H1 (cell line): Measurements from ENCODE around the gene MVP. TPM values are rescaled to one million over a fixed set of nuclear protein-coding genes. Genes with fewer than 3 reads are reported as not detected.

Experiments
- CTCF ChIA-PET: fragments of 300-600 bp; sonication (Branson Sonifier 250); formaldehyde crosslinking; loops from one replicate; lab custom pipeline; 2021; ENCODE audit not compliant: partially characterized antibody; lab: Charles Lee
- POLR2A ChIA-PET: fragments of 300-600 bp; sonication (Branson Sonifier 250); formaldehyde crosslinking; loops from one replicate; lab custom pipeline; 2021; ENCODE audit warnings: inconsistent platforms; ENCODE audit not compliant: partially characterized antibody; lab: Charles Lee
- DNase-seq, 2 experiments: peaks; one replicate each; pipeline versions ENCODE4 v3.0.0 to v3.0.0-alpha.2; 2010 to 2022; ENCODE audit warnings: low spot score in 2 of 2, low read depth in 1 of 2, mixed read lengths in 1 of 2
- FAIRE-seq: peaks from 2 replicates; lab custom pipeline; 2011; peaks lifted over from hg19 to GRCh38; lab: Jason Lieb, UNC
- H2AFZ ChIP-seq: 2 replicates; pipeline ENCODE4 v1.8.1; 2012; ENCODE audit warnings: low read length, inconsistent platforms
- H2AK5ac ChIP-seq: 2 replicates; pipeline ENCODE4 v1.6.1; 2013; ENCODE audit warnings: low read depth, low read length
- H2BK120ac ChIP-seq: replicated peaks from 2 replicates; pipeline ENCODE3; 2013; ENCODE audit warnings: low read depth, low read length, inconsistent platforms
- H2BK12ac ChIP-seq: 2 replicates; pipeline ENCODE4 v1.6.1; 2013; ENCODE audit warnings: low read depth, low read length
- H2BK15ac ChIP-seq: 2 replicates; pipeline ENCODE4 v1.6.1; 2013; ENCODE audit warnings: low read length
- H2BK20ac ChIP-seq: 2 replicates; pipeline ENCODE4 v1.6.1; 2013; ENCODE audit warnings: low read length
- H2BK5ac ChIP-seq: 2 replicates; pipeline ENCODE4 v1.6.1; 2013; ENCODE audit warnings: low read depth, low read length
- H3K14ac ChIP-seq: 2 replicates; pipeline ENCODE4 v1.6.1; 2013; ENCODE audit warnings: inconsistent platforms; ENCODE audit not compliant: insufficient read length
- H3K18ac ChIP-seq: 2 replicates; pipeline ENCODE4 v1.6.1; 2013; ENCODE audit warnings: low read length; ENCODE audit errors: extremely low read depth
- H3K23ac ChIP-seq: 2 replicates; pipeline ENCODE4 v1.6.1; 2013; ENCODE audit warnings: inconsistent platforms; ENCODE audit not compliant: insufficient read length
- H3K23me2 ChIP-seq: 2 replicates; pipeline ENCODE4 v1.6.1; 2013; ENCODE audit warnings: low read depth, low read length
- H3K27ac ChIP-seq: 2 replicates; pipeline ENCODE4 v1.6.1; 2011; ENCODE audit warnings: low read depth, low read length, inconsistent platforms
- H3K27me3 ChIP-seq, 4 experiments: replicated peaks in 1 of 4; 1 replicate in 1 of 4; 2 replicates in 3 of 4; pipeline versions ENCODE4 v1.6.1 to v1.8.1; 2011 to 2013; ENCODE audit warnings: low read length in 3 of 4, mild to moderate bottlenecking in 3 of 4, inconsistent platforms in 2 of 4, mixed read lengths in 2 of 4, moderate library complexity in 1 of 4; ENCODE audit not compliant: control insufficient read depth in 3 of 4, insufficient read depth in 3 of 4; ENCODE audit errors: extremely low read depth in 1 of 4
- H3K36me3 ChIP-seq, 4 experiments: 2 replicates each; pipeline versions ENCODE4 v1.6.1 to v1.8.1; 2011 to 2013; ENCODE audit warnings: mild to moderate bottlenecking in 4 of 4, low read length in 3 of 4, moderate library complexity in 2 of 4, control low read depth in 1 of 4, inconsistent platforms in 1 of 4; ENCODE audit not compliant: insufficient read depth in 4 of 4, control insufficient read depth in 2 of 4
- H3K4ac ChIP-seq: replicated peaks from 2 replicates; pipeline ENCODE3; 2013; ENCODE audit warnings: low read length, low read depth, mixed read lengths, inconsistent platforms; ENCODE audit not compliant: insufficient read length
- H3K4me1 ChIP-seq, 4 experiments: replicated peaks in 1 of 4; 1 replicate in 1 of 4; 2 replicates in 3 of 4; pipeline versions ENCODE4 v1.6.1 to v1.8.1; 2011 to 2013; ENCODE audit warnings: low read length in 3 of 4, inconsistent platforms in 2 of 4, mixed read lengths in 1 of 4; ENCODE audit not compliant: insufficient read depth in 4 of 4, control insufficient read depth in 3 of 4
- H3K4me2 ChIP-seq, 2 experiments: 2 replicates each; pipeline versions ENCODE4 v1.6.1 to v1.8.1; 2011 to 2013; ENCODE audit warnings: low read depth in 2 of 2, low read length in 2 of 2, control low read depth in 1 of 2, inconsistent platforms in 1 of 2, mild to moderate bottlenecking in 1 of 2; ENCODE audit not compliant: insufficient read depth in 1 of 2
- H3K4me3 ChIP-seq, 4 experiments: fragments of 200-600, 300-600 bp in 1 of 4; sonication (generic), shearing (Covaris generic), sonication (Bioruptor Twin) in 1 of 4; 2 replicates each; pipeline versions ENCODE4 v1.5.1 to v1.8.1; 2011 to 2016; ENCODE audit warnings: low read length in 4 of 4, low read depth in 3 of 4, control low read depth in 2 of 4, inconsistent platforms in 2 of 4, mild to moderate bottlenecking in 2 of 4, mixed read lengths in 1 of 4, moderate library complexity in 1 of 4; ENCODE audit not compliant: insufficient read depth in 2 of 4; ENCODE audit errors: extremely low read depth in 1 of 4
- H3K56ac ChIP-seq: replicated peaks from 2 replicates; pipeline ENCODE3; 2013; ENCODE audit warnings: low read depth, mild to moderate bottlenecking, mixed read lengths, low read length, inconsistent platforms; ENCODE audit not compliant: insufficient read length
- H3K79me1 ChIP-seq: 2 replicates; pipeline ENCODE4 v1.6.1; 2013; ENCODE audit warnings: low read depth, low read length, control low read depth
- H3K79me2 ChIP-seq, 2 experiments: 2 replicates each; pipeline versions ENCODE4 v1.6.1 to v1.8.1; 2012 to 2013; ENCODE audit warnings: low read length in 2 of 2, mild to moderate bottlenecking in 2 of 2, inconsistent platforms in 1 of 2; ENCODE audit not compliant: insufficient read depth in 2 of 2, control insufficient read depth in 1 of 2
- H3K9ac ChIP-seq, 4 experiments: replicated peaks in 1 of 4; 1 replicate in 1 of 4; 2 replicates in 3 of 4; pipeline versions ENCODE4 v1.6.1 to v1.8.1; 2011 to 2013; ENCODE audit warnings: low read depth in 3 of 4, low read length in 3 of 4, control low read depth in 2 of 4, mild to moderate bottlenecking in 2 of 4, moderate library complexity in 2 of 4, inconsistent platforms in 1 of 4; ENCODE audit errors: extremely low read depth in 1 of 4
- H3K9me3 ChIP-seq, 2 experiments: 2 replicates each; pipeline versions ENCODE4 v1.6.1 to v1.8.1; 2012 to 2013; ENCODE audit warnings: mild to moderate bottlenecking in 2 of 2, moderate library complexity in 2 of 2, control low read depth in 1 of 2, inconsistent platforms in 1 of 2, low read depth in 1 of 2, low read length in 1 of 2, mixed read lengths in 1 of 2; ENCODE audit not compliant: insufficient read depth in 2 of 2
- H4K20me1 ChIP-seq, 2 experiments: replicated peaks in 1 of 2; 2 replicates each; pipeline versions ENCODE3 to v1.8.1; 2011 to 2013; ENCODE audit warnings: inconsistent platforms in 2 of 2, low read length in 2 of 2, mild to moderate bottlenecking in 1 of 2; ENCODE audit not compliant: insufficient read depth in 2 of 2, control insufficient read depth in 1 of 2
- H4K5ac ChIP-seq: 2 replicates; pipeline ENCODE4 v1.6.1; 2013; ENCODE audit warnings: low read length, low read depth, mixed read lengths, inconsistent platforms; ENCODE audit not compliant: insufficient read length
- H4K8ac ChIP-seq: 2 replicates; pipeline ENCODE4 v1.8.0; 2013; ENCODE audit warnings: mild to moderate bottlenecking, moderate library complexity, low read length, inconsistent platforms; ENCODE audit not compliant: insufficient read depth; ENCODE audit errors: extremely low read depth
- H4K91ac ChIP-seq: replicated peaks from 2 replicates; pipeline ENCODE3; 2013; ENCODE audit warnings: low read length, mixed read lengths, inconsistent platforms; ENCODE audit not compliant: insufficient read length
- KDM4A ChIP-seq: IDR thresholded peaks from one replicate; pipeline ENCODE4 v1.7.1; 2012; ENCODE audit warnings: low read depth, mild to moderate bottlenecking, moderate library complexity, low read length, inconsistent platforms; ENCODE audit not compliant: severe bottlenecking
- TCF12 ChIP-seq: IDR thresholded peaks from 2 replicates; pipeline ENCODE4 v1.6.1; 2011; ENCODE audit warnings: low read depth, mild to moderate bottlenecking, low read length
- WGBS, 2 experiments: shearing (Covaris generic) in 1 of 2; methylation state at CpG; one replicate each; pipeline versions ENCODE4 v1.1.6 to v1.1.7; 2013 to 2015; ENCODE audit warnings: low lambda C conversion rate in 2 of 2, mixed read lengths in 2 of 2, inconsistent platforms in 1 of 2, low coverage in 1 of 2, missing lambda C conversion rate in 1 of 2; ENCODE audit not compliant: insufficient replicate concordance in 2 of 2, insufficient coverage in 1 of 2, insufficient read length in 1 of 2; ENCODE audit errors: extremely low coverage in 1 of 2, missing lambda C conversion rate in 1 of 2; 5-methylcytosine and 5-hydroxymethylcytosine counted together
- polyA plus RNA-seq, 7 experiments: library from polyadenylated mRNA; depleted of rRNA in 3 of 7; stranded (reverse) in 5 of 7; unstranded in 2 of 7; fragments of >200 nt in 5 of 7; fragments of 200-250 nt in 2 of 7; gene quantifications; 1 replicate in 5 of 7; 2 replicates in 1 of 7; 4 replicates in 1 of 7; pipeline versions ENCODE4 v1.2.1 to v1.2.3, GENCODE V29; 2011 to 2013; ENCODE audit warnings: missing spikeins in 2 of 7, mixed read lengths in 2 of 7
- small RNA-seq: library from polyadenylated mRNA; stranded (forward); fragments of <200 nt; extraction: miRNeasy Mini kit (QIAGEN cat#:217004); gene quantifications from one replicate; pipeline ENCODE3, GENCODE V24; 2013; ENCODE audit not compliant: insufficient read depth
- total RNA-seq: library from RNA; stranded (reverse); fragmentation: NEBNext Ultra II Directional; extraction: Animal tissue kit (Norgen Biotek cat#: 25700); gene quantifications from 2 replicates; pipeline ENCODE4 v1.2.1, GENCODE V29; 2021

Gene MVP
- total and polyA plus RNA-seq, 2 of the 8 experiments (the other 6 are each of a cell fraction or from before 2014, with no cell fraction given), result 1.9 TPM

DNA sequence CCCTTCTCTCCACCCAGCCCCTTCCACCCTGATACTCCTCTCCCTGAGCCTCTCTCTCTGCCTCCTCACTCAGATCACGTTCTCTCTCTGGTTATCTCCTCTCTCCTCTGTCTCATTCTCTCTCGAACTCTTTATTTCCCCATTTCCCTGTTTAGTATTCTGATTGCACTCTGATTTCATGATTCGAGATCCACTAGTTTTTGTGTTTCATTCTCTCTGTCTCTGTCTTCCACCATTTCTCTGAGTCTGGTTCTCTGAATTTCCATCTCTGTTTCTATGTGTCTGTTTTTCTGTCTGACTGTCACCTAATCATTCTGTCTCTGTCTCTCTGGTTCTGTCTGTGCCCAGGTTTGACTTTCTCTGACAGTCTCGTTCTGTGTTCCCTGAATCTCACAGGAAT lies 77.1 kb downstream of the MVP start:
- peaks cover 0 to 3% of the 10 kb centered on the region in 2 experiments for H4K20me1 ChIP-seq
- no peak overlapping the region for H3K4ac ChIP-seq
- FAIRE-seq (no peak), DNase-seq (no peak)
- no peak overlapping the region for H2BK120ac ChIP-seq
- peaks cover 24% of the 10 kb centered on the region for H3K23me2 ChIP-seq
- H4K91ac ChIP-seq, result no peak overlapping the region
- no peak overlapping the region for H2BK5ac ChIP-seq
- H3K56ac ChIP-seq, result no peak overlapping the region
- H3K23ac ChIP-seq, result no peak overlapping the region
- H3K27ac ChIP-seq, result no peak overlapping the region
- no peak overlapping the region for H2BK12ac ChIP-seq
- no peak overlapping the region for H4K8ac ChIP-seq
- H2BK20ac ChIP-seq, result no peak overlapping the region
- H3K4me3 ChIP-seq, result no peak overlapping the region
- no peak overlapping the region for H3K18ac ChIP-seq
- no peak overlapping the region for H3K9ac ChIP-seq
- no peak overlapping the region for H2AFZ ChIP-seq
- peaks cover 0 to 14% (median 3%) of the 10 kb centered on the region in 4 experiments; a peak in 6 of 7 replicates for H3K4me1 ChIP-seq
- CTCF ChIA-PET, result interaction anchor here (2.9 kb wide), 1 partner anchor 134 kb away, joined by 12 read pairs; the partner anchor contains the start of gene TLCD3B
- H3K27me3 ChIP-seq, result no peaks in the 10 kb centered on the region
- POLR2A ChIA-PET, result interaction anchor here (1.4 to 5.7 kb wide), 2 partner anchors 14 to 29 kb away, joined by 5 to 52 read pairs; partner anchors contain the start of gene KCTD13
- no peak for TF ChIP-seq TCF12
- TF ChIP-seq KDM4A, result no peak
- no peaks in the 10 kb centered on the region; a peak in 1 of 8 replicates for H3K36me3 ChIP-seq
- WGBS, 2 experiments, result 58% methylated on average over 4 of the region's 4 CpGs; no CpG with 5 or more reads in 1 of the 2 experiments
- H3K79me2 ChIP-seq, result no peaks in the 10 kb centered on the region
- H3K79me1 ChIP-seq, result peaks cover 3% of the 10 kb centered on the region; the same call in 1 of the 2 replicates
- no peak overlapping the region for H4K5ac ChIP-seq
- H2BK15ac ChIP-seq, result no peak overlapping the region
- H3K14ac ChIP-seq, result no peak overlapping the region
- H3K4me2 ChIP-seq, result no peak overlapping the region; a peak in 1 of 4 replicates
- no peaks in the 10 kb centered on the region for H3K9me3 ChIP-seq
- no peak overlapping the region for H2AK5ac ChIP-seq

Small RNA genes lying within 50 kb of the gene (small RNA-seq; reads per million reads assigned to genes)
- gene AC009133.6 (not detected), gene AC120114.4 (not detected)

Other genes with a start within 250 kb of the MVP start
- 1.6 and 1.8 TPM in 2 replicates for gene SPN, start 157.2 kb upstream of the MVP start, total RNA-seq
- 1.3 and 1.5 TPM in 2 replicates for gene SPN, start 157.2 kb upstream of the MVP start, polyA plus RNA-seq (2011; rRNA removed)
- gene QPRT, start 141.3 kb upstream of the MVP start, total RNA-seq, result 102 and 106 TPM in 2 replicates
- 89.0 and 119 TPM in 2 replicates for gene QPRT, start 141.3 kb upstream of the MVP start, polyA plus RNA-seq (2011; rRNA removed)
- not detected in 2 replicates for gene C16orf54, start 74.5 kb upstream of the MVP start, total RNA-seq
- gene C16orf54, start 74.5 kb upstream of the MVP start, polyA plus RNA-seq (2011; rRNA removed), result not detected in 2 replicates
- gene ZG16, start 42.2 kb upstream of the MVP start, total RNA-seq, result not detected in 2 replicates
- not detected in 2 replicates for gene ZG16, start 42.2 kb upstream of the MVP start, polyA plus RNA-seq (2011; rRNA removed)
- 142 and 145 TPM in 2 replicates for gene KIF22, start 29.7 kb upstream of the MVP start, total RNA-seq
- gene KIF22, start 29.7 kb upstream of the MVP start, polyA plus RNA-seq (2011; rRNA removed), result 139 and 161 TPM in 2 replicates
- gene MAZ, start 13.9 kb upstream of the MVP start, total RNA-seq, result 376 and 380 TPM in 2 replicates
- 219 and 357 TPM in 2 replicates for gene MAZ, start 13.9 kb upstream of the MVP start, polyA plus RNA-seq (2011; rRNA removed)
- gene PRRT2, start 8.3 kb upstream of the MVP start, total RNA-seq, result 12.8 and 16.6 TPM in 2 replicates
- gene PRRT2, start 8.3 kb upstream of the MVP start, polyA plus RNA-seq (2011; rRNA removed), result 32.6 and 49.7 TPM in 2 replicates
- gene PAGR1, start 4.3 kb upstream of the MVP start, total RNA-seq, result 56.4 and 56.6 TPM in 2 replicates
- gene PAGR1, start 4.3 kb upstream of the MVP start, polyA plus RNA-seq (2011; rRNA removed), result 35.4 and 53.5 TPM in 2 replicates
- gene CDIPT, start 42.8 kb downstream of the MVP start, total RNA-seq, result 69.2 and 70.9 TPM in 2 replicates
- 140 and 190 TPM in 2 replicates for gene CDIPT, start 42.8 kb downstream of the MVP start, polyA plus RNA-seq (2011; rRNA removed)
- 43.5 and 46.6 TPM in 2 replicates for gene SEZ6L2, start 79.1 kb downstream of the MVP start, total RNA-seq
- gene SEZ6L2, start 79.1 kb downstream of the MVP start, polyA plus RNA-seq (2011; rRNA removed), result 47.7 and 65.7 TPM in 2 replicates
- 17.8 and 18.6 TPM in 2 replicates for gene ASPHD1, start 80.0 kb downstream of the MVP start, total RNA-seq
- 14.1 and 14.5 TPM in 2 replicates for gene ASPHD1, start 80.0 kb downstream of the MVP start, polyA plus RNA-seq (2011; rRNA removed)
- 10.8 and 12.3 TPM in 2 replicates for gene KCTD13, start 105.8 kb downstream of the MVP start, total RNA-seq
- gene KCTD13, start 105.8 kb downstream of the MVP start, polyA plus RNA-seq (2011; rRNA removed), result 9.2 and 14.0 TPM in 2 replicates
- 60.2 and 64.9 TPM in 2 replicates for gene TMEM219, start 141.6 kb downstream of the MVP start, total RNA-seq
- gene TMEM219, start 141.6 kb downstream of the MVP start, polyA plus RNA-seq (2011; rRNA removed), result 116 and 150 TPM in 2 replicates
- 32.6 and 34.2 TPM in 2 replicates for gene TAOK2, start 153.4 kb downstream of the MVP start, total RNA-seq
- 13.5 and 18.0 TPM in 2 replicates for gene TAOK2, start 153.4 kb downstream of the MVP start, polyA plus RNA-seq (2011; rRNA removed)
- 17.7 and 18.5 TPM in 2 replicates for gene HIRIP3, start 175.2 kb downstream of the MVP start, total RNA-seq
- gene HIRIP3, start 175.2 kb downstream of the MVP start, polyA plus RNA-seq (2011; rRNA removed), result 11.9 and 14.0 TPM in 2 replicates
- gene INO80E, start 175.8 kb downstream of the MVP start, total RNA-seq, result 91.2 and 92.7 TPM in 2 replicates
- 43.0 and 110 TPM in 2 replicates for gene INO80E, start 175.8 kb downstream of the MVP start, polyA plus RNA-seq (2011; rRNA removed)
- gene DOC2A, start 190.6 kb downstream of the MVP start, total RNA-seq, result 10.3 and 13.9 TPM in 2 replicates
- 20.7 and 34.2 TPM in 2 replicates for gene DOC2A, start 190.6 kb downstream of the MVP start, polyA plus RNA-seq (2011; rRNA removed)
- gene C16orf92, start 202.7 kb downstream of the MVP start, total RNA-seq, result not detected in 2 replicates
- not detected in 2 replicates for gene C16orf92, start 202.7 kb downstream of the MVP start, polyA plus RNA-seq (2011; rRNA removed)
- gene TLCD3B, start 210.8 kb downstream of the MVP start, total RNA-seq, result 26.9 and 27.8 TPM in 2 replicates
- 15.2 and 23.0 TPM in 2 replicates for gene TLCD3B, start 210.8 kb downstream of the MVP start, polyA plus RNA-seq (2011; rRNA removed)
- 1,083 and 1,146 TPM in 2 replicates for gene ALDOA, start 245.3 kb downstream of the MVP start, total RNA-seq
- gene ALDOA, start 245.3 kb downstream of the MVP start, polyA plus RNA-seq (2011; rRNA removed), result 1,072 and 1,397 TPM in 2 replicates